OCI-LY3 (cell line): Measurements from ENCODE around the gene KANSL1.

Experiments used
- CTCF ChIP-seq: fragments of 200-600, 300-600 bp; sonication (generic); IDR thresholded peaks from 2 replicates; pipeline ENCODE4 v1.5.1; 2014; ENCODE audit warnings: antibody characterized with exemption, low read length, low read depth
- EZH2phosphoT487 ChIP-seq: fragments of 200-600 bp; shearing (Covaris generic); IDR thresholded peaks from 2 replicates; pipeline ENCODE4 v1.6.1; 2018; ENCODE audit warnings: antibody characterized with exemption, mixed run types, low read depth

- no peak for TF ChIP-seq CTCF
- TF ChIP-seq EZH2phosphoT487, result no peak
Measured at GRCh38 chr17:45999900-46000290, 193.3 kb downstream of the KANSL1 start.
